OCI-M1 (cell line): Measurements from ENCODE around the gene GRK3.
"Not testable (repeated sequence)": the region's sequence is repeated elsewhere in the genome, so short reads cannot be mapped to it uniquely, and the experiment has no call there.

Experiments used
- DNase-seq: peaks from one replicate; lab custom pipeline; 2025; lab: John Stamatoyannopoulos, UW

Gene GRK3

DNA sequence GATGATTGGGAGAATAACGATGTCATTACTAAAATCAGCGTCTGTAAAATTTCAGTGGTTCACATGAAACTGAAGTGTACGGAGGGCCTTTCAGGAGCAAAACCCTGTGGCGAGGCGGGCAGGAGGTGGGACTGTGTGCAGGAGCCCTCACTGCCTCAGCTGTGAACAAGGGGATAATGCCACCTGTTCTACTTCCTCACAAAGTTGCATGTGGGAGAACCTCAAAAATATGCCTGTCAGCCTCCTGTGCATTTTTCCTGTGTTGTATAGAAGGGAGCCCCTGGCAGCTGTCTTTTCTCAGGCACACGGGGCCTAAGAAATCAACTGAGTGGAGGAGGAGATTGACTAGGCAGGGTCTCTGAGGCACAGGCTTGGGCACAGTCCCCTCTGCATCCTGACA, 134.5 kb downstream of the GRK3 start:
- DNase-seq = no peak

DNA sequence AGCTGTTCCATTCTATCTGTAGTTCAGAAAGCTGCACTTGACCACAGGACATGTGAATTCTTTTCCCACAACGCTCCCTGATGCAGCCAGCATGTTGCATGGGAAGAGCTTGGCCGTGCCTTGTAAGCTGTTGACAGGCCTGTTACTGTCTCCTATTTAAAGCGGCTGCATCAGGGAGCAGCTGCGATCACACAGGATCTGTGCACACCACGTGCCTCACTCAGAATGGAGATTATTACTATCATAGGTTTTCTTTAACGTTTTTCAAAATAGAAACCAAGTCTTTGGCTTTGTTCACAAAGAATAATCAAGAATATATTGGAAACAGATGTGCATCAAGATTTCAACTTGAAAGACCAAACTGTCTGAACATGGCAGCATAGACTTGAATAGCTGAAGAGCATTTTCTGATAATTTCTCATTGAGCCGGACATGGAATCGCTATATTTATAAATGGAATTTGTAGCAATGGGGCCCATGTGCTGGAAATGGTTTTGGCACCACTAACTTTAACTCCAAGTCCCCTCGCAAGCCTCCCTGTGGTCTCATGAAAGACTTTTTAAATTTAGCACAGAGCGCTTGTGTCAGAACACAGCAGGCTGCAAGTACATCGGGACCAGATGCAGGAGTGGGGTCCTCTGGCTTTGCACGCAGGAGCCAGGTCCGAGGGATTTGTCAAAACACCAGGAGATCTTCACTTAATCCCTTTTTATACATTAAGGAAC, 136.7 kb downstream of the GRK3 start:
- DNase-seq = no peak

- peak; percentile 85 for DNase-seq
Observed at GRCh38 chr22:25702040-25702439, 137.6 kb downstream of the GRK3 start.

GRCh38 chr22:25702571-25703167, 138.2 kb downstream of the GRK3 start:
- DNase-seq = peak; percentile 26

DNA sequence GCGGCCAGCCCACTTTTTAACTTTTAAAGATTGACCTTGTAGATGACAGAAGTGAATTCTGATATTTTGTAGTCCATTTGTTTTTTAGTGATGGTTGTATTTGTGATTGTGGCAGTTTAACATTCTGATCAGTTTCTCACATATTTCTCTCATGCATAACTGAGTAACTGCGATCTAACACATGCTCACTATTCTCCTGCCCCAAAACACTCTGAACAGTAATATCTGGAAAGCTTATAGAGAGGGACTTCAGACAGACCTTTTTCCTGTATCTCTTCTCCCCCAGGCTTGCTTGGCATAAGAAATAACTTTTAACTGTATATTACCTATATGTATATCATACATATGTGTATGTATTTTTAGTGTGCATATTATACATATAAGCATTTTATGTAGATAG, 140.2 kb downstream of the GRK3 start:
- DNase-seq = no peak

DNA sequence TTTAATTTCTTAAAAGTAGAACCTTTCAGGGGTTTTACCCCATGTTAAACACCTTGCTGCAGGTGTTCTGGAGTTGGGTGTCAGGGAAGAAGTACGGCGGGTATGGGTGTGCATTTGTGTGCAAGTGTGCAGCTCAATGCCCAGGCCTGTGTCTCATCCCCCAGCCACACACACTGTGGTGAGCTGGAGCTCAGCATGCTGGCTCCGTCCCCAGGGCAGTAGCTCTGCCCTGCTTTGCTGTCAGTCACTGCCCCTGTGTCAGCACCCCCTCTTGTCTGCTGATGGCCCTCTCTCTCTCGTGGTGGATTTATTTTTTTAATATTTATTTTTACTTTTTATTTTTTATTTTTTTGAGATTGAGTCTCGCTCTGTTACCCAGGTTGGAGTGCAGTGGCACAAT, 141.7 kb downstream of the GRK3 start:
- no peak for DNase-seq

GRCh38 chr22:25708430-25708829, 144.0 kb downstream of the GRK3 start:
- DNase-seq = not testable (repeated sequence)

DNA sequence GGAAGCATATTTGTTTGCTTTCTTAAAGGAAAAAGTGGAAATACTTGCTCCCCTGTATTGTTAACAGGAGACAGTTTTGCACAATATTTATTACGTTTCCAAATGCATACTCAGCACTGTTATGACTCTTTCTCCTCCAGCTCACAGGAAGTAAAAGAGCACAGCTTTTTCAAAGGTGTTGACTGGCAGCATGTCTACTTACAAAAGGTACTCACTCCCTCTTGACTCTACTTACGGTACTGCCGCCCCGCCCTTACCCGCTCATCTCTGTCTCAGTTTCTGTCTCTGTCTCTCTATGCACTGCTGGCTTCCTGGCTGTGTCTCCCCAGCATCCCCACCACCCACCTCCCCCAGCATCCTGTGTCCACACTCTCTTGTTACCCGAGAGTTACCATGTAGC, 145.3 kb downstream of the GRK3 start:
- DNase-seq = no peak

GRCh38 chr22:25710501-25710900, 146.0 kb downstream of the GRK3 start:
- no peak for DNase-seq

GRCh38 chr22:25711491-25711890, 147.0 kb downstream of the GRK3 start:
- DNase-seq = no peak

DNA sequence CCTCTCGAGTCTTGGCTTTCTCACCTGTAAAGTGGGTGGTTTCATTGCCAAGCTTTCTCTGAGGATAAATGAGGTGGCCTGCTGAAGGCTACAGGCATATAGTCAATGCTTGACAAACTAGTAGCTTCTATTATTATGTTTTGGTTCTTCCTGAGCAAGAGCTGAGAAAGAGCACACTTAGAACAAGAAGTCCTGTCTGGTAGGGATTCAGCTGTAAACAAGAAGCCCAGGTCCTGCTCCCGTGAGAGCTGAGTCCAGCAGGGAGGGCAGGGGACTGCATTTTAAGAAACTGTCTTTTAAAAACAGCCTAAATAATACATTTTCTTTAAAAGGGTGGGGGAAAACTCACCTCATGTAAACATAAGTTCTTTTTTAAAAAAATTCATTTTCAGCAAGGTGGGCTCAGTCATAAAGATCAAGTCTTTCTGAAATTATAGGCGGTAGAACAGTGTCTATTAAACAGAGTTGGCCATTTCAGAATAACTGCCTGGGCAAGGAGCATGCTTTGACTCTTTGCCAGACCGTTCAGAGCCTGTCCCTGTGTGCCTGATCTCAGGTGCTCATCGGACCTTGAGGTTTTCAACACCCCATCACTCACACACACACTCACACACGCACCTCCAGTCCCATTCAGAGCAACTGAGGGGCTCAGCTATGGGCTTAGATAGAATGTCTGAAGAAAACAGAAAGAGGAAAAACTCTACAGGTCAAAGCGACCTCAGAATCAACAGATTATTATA, 148.4 kb downstream of the GRK3 start:
- no peak for DNase-seq

DNA sequence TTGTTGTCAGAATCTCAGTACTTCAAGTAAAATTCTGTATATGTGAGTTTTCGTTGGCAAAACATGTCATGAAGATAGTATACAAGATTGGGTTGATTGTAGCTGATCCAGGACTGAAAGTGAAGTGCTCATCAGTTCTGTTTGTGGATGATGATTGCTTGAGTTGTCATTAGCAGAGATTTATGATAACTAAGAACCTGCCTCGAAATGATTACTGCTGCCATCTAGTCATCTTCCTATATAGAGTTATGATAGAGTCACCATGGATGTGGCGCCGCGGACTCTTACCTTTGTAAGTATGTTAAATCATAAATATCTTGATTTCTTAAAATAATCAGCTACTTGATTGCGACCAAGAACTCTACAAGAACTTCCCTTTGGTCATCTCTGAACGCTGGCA, 149.6 kb downstream of the GRK3 start:
- DNase-seq = no peak

DNA sequence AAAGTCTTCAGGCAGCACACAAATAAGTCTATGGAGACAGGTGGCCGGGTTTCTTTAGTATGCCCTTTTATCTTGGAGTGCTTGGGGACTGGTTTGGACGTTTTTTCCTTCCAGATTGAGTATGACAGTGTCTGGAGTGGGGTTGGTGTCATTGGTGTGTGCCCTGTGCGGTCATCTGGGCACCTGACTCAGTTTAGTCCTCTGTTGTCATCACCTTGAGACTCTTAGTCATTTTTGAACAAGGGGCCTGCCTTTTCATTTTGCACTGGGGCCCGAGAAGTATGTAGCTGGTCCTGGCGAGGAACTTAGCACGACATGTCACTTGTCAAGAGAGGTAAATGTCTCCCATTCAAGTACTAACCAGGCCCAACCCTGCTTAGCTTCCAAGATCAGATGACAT, 150.3 kb downstream of the GRK3 start:
- DNase-seq = no peak

GRCh38 chr22:25716637-25717036, 152.2 kb downstream of the GRK3 start:
- no peak for DNase-seq

DNA sequence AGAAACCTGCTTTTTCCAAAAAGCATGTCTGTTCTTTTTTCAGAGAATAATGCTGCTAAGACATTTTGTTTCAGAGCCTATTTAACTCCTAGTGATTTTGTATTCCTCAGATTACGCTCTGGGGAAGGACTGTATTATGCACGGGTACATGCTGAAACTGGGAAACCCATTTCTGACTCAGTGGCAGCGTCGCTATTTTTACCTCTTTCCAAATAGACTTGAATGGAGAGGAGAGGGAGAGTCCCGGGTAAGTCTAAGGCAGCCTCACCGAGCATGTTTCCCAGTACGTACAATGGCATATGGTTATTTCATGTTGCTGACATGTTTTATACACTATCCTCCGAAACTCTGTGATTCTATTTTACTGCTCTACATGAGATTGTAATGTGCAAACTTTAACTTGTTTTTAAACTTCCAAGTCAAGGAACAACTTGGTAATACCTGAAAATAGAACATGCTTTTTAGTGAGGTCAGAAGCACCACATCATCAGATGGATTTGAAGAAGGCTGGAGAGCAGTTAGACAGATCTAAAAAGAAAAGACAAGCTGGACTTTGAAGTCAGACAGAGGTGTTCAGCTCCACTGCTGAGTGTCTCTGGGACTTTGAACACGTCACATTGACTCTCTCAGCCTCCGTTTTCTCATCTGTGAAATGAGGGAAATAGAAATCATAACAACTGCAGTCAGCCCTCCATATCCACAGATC, 153.8 kb downstream of the GRK3 start:
- DNase-seq = no peak

- DNase-seq = no peak
Observed at GRCh38 chr22:25722223-25722622, 157.7 kb downstream of the GRK3 start.

GRCh38 chr22:25722626-25723025, 158.2 kb downstream of the GRK3 start:
- DNase-seq = peak; percentile 39

GRCh38 chr22:25726241-25726640, 161.8 kb downstream of the GRK3 start:
- peak; percentile 97 for DNase-seq

GRCh38 chr22:25728071-25728470, 163.6 kb downstream of the GRK3 start:
- DNase-seq = no peak

GRCh38 chr22:25729016-25729995, 164.8 kb downstream of the GRK3 start:
- no peak for DNase-seq

DNA sequence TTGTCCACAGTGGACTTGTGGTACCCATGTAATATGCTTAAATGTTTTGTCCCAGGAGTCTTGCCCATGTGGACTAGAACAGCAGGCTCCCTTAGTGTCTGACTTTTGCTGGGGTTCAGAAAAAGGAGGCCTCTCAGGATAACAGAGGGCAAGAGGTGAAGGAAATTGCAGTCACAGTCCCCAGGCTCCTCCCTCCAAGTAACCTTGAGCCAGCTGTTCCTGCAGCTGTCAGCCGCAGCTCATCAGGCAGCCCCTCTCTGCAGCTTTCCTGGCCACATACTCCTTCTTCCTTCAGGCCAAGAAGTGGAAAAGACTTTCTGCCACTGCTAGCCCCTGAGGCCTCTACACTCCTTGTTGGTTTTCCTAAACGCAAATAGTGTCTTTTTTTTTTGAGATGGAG, 171.2 kb downstream of the GRK3 start:
- no peak for DNase-seq
